ENCODE data around the gene SETDB1. TPM values are rescaled to one million over a fixed set of nuclear protein-coding genes. Genes with fewer than 3 reads are reported as not detected.

Gene SETDB1
- total RNA-seq, 2 donors from 2014 or later: 68.6 to 73.5 TPM

GRCh38 chr1:150963321-150964163 lies 37.4 kb downstream of the SETDB1 start:
- Histone ChIP-seq H3K27ac (ENCODE audit: low read depth, low read length) (no peak overlapping the region), H3K27me3 (ENCODE audit: control insufficient read depth, insufficient read depth, low read length, poor library complexity, severe bottlenecking) (no peaks in the 10 kb centered on the region), H3K9ac (ENCODE audit: extremely low read depth, low read length, poor library complexity, severe bottlenecking) (no peak overlapping the region), H3K36me3 (ENCODE audit: control insufficient read depth, insufficient read depth, low read length) (peaks cover 96% of the 10 kb centered on the region), H3K4me1 (ENCODE audit: control insufficient read depth, insufficient read depth, low read length) (no peaks in the 10 kb centered on the region), H3K4me3 (ENCODE audit: low read length) (no peak overlapping the region), H3K9me3 (ENCODE audit: control insufficient read depth, low read length) (no peaks in the 10 kb centered on the region)
- TF ChIP-seq, protein P1, sequence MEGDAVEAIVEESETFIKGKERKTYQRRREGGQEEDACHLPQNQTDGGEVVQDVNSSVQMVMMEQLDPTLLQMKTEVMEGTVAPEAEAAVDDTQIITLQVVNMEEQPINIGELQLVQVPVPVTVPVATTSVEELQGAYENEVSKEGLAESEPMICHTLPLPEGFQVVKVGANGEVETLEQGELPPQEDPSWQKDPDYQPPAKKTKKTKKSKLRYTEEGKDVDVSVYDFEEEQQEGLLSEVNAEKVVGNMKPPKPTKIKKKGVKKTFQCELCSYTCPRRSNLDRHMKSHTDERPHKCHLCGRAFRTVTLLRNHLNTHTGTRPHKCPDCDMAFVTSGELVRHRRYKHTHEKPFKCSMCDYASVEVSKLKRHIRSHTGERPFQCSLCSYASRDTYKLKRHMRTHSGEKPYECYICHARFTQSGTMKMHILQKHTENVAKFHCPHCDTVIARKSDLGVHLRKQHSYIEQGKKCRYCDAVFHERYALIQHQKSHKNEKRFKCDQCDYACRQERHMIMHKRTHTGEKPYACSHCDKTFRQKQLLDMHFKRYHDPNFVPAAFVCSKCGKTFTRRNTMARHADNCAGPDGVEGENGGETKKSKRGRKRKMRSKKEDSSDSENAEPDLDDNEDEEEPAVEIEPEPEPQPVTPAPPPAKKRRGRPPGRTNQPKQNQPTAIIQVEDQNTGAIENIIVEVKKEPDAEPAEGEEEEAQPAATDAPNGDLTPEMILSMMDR (conservative IDR thresholded peaks at IDR 0.05): no peak
- no peak for DNase-seq
- Mint-ChIP-seq H3K36me3 (ENCODE audit: low read depth) (peaks cover 89% of the 10 kb centered on the region), H3K27ac (peak overlapping the region; percentile 32), H3K27me3 (ENCODE audit: insufficient read depth) (no peaks in the 10 kb centered on the region), H3K4me1 (no peaks in the 10 kb centered on the region), H3K4me3 (no peak overlapping the region), H3K9me3 (no peaks in the 10 kb centered on the region)
- WGBS, 2 experiments (ENCODE audit: insufficient coverage in 1 of 2, insufficient read length in 1 of 2): 91 to 95% methylated on average over 8 to 10 of the region's 10 CpGs

DNA sequence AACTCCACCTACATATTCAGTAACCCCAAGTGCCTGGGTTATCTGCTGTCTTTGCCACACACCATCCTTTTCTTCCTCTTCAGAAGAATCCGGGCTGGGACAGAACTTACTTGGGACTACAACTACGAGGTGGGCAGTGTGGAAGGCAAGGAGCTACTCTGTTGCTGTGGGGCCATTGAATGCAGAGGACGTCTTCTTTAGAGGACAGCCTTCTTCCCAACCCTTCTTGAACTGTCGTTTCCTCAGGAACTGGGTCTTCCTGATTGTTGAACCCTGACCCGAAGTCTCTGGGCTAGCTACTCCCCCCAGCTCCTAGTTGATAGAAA lies 38.0 kb downstream of the SETDB1 start:
- Histone ChIP-seq H3K36me3 (ENCODE audit: control insufficient read depth, insufficient read depth, low read length) (peaks cover 96% of the 10 kb centered on the region), H3K9me3 (ENCODE audit: control insufficient read depth, low read length) (no peaks in the 10 kb centered on the region), H3K4me1 (ENCODE audit: control insufficient read depth, insufficient read depth, low read length) (no peaks in the 10 kb centered on the region), H3K4me3 (ENCODE audit: low read length) (no peak overlapping the region), H3K9ac (ENCODE audit: extremely low read depth, low read length, poor library complexity, severe bottlenecking) (no peak overlapping the region), H3K27ac (ENCODE audit: low read depth, low read length) (no peak overlapping the region), H3K27me3 (ENCODE audit: control insufficient read depth, insufficient read depth, low read length, poor library complexity, severe bottlenecking) (no peaks in the 10 kb centered on the region)
- no peaks in the 10 kb centered on the region for H3K9me3 Mint-ChIP-seq
- H3K36me3 Mint-ChIP-seq (ENCODE audit: low read depth): peaks cover 90% of the 10 kb centered on the region
- peak overlapping the region; percentile 32 for H3K27ac Mint-ChIP-seq
- 97 to 100% methylated on average over 3 to 5 of the region's 5 CpGs for WGBS, 2 experiments (ENCODE audit: insufficient coverage in 1 of 2, insufficient read length in 1 of 2)
- no peaks in the 10 kb centered on the region for H3K4me1 Mint-ChIP-seq
- no peak overlapping the region for H3K4me3 Mint-ChIP-seq
- DNase-seq: no peak
- TF ChIP-seq, protein P1 (conservative IDR thresholded peaks at IDR 0.05): no peak
- no peaks in the 10 kb centered on the region for H3K27me3 Mint-ChIP-seq (ENCODE audit: insufficient read depth)

DNA sequence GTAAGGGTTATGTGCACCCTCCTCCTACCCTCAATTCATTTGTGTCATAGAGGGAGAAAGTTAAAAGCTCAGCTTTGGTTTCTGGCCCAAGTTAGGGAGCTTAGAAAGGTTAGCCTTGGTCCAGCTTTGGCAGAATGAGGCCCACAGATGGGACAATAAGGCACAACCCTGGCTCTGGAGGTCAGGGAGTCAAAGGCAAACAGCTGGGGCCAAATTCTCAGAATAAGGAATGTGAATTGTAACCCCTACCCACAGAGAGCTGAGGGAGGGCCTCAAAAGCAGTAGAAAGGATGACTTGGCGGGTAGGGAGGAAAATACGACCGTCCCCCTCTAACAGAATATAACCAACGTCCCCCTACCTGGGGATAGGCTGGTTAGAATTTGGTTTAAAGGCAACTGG lies 39.4 kb downstream of the SETDB1 start:
- peaks cover 82% of the 10 kb centered on the region for H3K36me3 ChIP-seq (ENCODE audit: control insufficient read depth, insufficient read depth, low read length)
- Mint-ChIP-seq H3K36me3 (ENCODE audit: low read depth) (peaks cover 78% of the 10 kb centered on the region), H3K27me3 (ENCODE audit: insufficient read depth) (no peaks in the 10 kb centered on the region), H3K4me1 (peaks cover 6% of the 10 kb centered on the region), H3K4me3 (no peak overlapping the region), H3K27ac (no peak overlapping the region), H3K9me3 (no peaks in the 10 kb centered on the region)
- H3K27ac ChIP-seq (ENCODE audit: low read depth, low read length): no peak overlapping the region
- TF ChIP-seq, protein P1 (conservative IDR thresholded peaks at IDR 0.05): no peak
- H3K4me3 ChIP-seq (ENCODE audit: low read length): no peak overlapping the region
- DNase-seq: no peak
- H3K4me1 ChIP-seq (ENCODE audit: control insufficient read depth, insufficient read depth, low read length): no peaks in the 10 kb centered on the region
- H3K9ac ChIP-seq (ENCODE audit: extremely low read depth, low read length, poor library complexity, severe bottlenecking): no peak overlapping the region
- no peaks in the 10 kb centered on the region for H3K9me3 ChIP-seq (ENCODE audit: control insufficient read depth, low read length)
- H3K27me3 ChIP-seq (ENCODE audit: control insufficient read depth, insufficient read depth, low read length, poor library complexity, severe bottlenecking): no peaks in the 10 kb centered on the region
- WGBS, 2 experiments (ENCODE audit: insufficient coverage in 1 of 2, insufficient read length in 1 of 2): 85 to 100% methylated on average over 1 to 4 of the region's 4 CpGs
